Measurements from ENCODE around the gene PXT1.

The PXT1 gene

DNA sequence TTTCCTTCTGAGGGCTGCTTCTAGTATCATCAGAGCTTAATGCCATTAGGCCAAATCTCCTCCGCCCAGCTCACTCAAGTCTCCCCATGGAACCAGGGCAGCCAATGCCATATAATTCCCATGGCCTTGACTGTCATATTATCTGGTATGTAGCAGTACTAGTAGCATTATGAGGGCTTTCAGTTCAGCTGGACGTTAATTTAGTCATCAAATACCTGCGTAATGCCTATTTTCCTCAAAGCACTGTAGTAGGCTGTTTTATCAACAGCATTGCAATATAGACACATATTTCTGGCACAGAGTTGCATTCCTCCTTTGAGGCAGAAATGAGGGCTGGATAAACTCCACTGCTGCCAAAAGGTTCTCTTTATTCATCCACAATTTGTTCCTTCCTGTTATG, 1.8 kb upstream of the PXT1 start:
- peaks cover 35% of the 10 kb centered on the region for H3K4me1 ChIP-seq (ENCODE audit: low read depth, poor library complexity, severe bottlenecking)
- no peaks in the 10 kb centered on the region; the same call in 1 of the 2 replicates for H3K36me3 ChIP-seq (ENCODE audit: insufficient read depth)
- H3K4me2 ChIP-seq, result peak overlapping the region; percentile 93
- H4K20me1 ChIP-seq (ENCODE audit: insufficient read depth), result 0 out of 2 replicates have a peak, but pooled peaks cover 6% of the 10 kb centered on the region
- no peak overlapping the region for H3K4me3 ChIP-seq (IDR thresholded peaks at IDR 0.05; ENCODE audit: insufficient read depth, low read depth, low read length)
- H3K27me3 ChIP-seq (ENCODE audit: insufficient read depth, low read depth), result no peaks in the 10 kb centered on the region
- H2AFZ ChIP-seq (ENCODE audit: low read depth), result no peak overlapping the region
- peak overlapping the region; percentile 89; the same call in 1 of the 2 replicates for H3K27ac ChIP-seq
- H3K79me2 ChIP-seq (ENCODE audit: insufficient read depth, low read depth), result peaks cover 71% of the 10 kb centered on the region
- TF ChIP-seq, protein P1, sequence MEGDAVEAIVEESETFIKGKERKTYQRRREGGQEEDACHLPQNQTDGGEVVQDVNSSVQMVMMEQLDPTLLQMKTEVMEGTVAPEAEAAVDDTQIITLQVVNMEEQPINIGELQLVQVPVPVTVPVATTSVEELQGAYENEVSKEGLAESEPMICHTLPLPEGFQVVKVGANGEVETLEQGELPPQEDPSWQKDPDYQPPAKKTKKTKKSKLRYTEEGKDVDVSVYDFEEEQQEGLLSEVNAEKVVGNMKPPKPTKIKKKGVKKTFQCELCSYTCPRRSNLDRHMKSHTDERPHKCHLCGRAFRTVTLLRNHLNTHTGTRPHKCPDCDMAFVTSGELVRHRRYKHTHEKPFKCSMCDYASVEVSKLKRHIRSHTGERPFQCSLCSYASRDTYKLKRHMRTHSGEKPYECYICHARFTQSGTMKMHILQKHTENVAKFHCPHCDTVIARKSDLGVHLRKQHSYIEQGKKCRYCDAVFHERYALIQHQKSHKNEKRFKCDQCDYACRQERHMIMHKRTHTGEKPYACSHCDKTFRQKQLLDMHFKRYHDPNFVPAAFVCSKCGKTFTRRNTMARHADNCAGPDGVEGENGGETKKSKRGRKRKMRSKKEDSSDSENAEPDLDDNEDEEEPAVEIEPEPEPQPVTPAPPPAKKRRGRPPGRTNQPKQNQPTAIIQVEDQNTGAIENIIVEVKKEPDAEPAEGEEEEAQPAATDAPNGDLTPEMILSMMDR (conservative IDR thresholded peaks at IDR 0.05; ENCODE audit: low read depth, low read length), result no peak
- peak overlapping the region; percentile 94; the same call in 1 of the 2 replicates for H3K9ac ChIP-seq

DNA sequence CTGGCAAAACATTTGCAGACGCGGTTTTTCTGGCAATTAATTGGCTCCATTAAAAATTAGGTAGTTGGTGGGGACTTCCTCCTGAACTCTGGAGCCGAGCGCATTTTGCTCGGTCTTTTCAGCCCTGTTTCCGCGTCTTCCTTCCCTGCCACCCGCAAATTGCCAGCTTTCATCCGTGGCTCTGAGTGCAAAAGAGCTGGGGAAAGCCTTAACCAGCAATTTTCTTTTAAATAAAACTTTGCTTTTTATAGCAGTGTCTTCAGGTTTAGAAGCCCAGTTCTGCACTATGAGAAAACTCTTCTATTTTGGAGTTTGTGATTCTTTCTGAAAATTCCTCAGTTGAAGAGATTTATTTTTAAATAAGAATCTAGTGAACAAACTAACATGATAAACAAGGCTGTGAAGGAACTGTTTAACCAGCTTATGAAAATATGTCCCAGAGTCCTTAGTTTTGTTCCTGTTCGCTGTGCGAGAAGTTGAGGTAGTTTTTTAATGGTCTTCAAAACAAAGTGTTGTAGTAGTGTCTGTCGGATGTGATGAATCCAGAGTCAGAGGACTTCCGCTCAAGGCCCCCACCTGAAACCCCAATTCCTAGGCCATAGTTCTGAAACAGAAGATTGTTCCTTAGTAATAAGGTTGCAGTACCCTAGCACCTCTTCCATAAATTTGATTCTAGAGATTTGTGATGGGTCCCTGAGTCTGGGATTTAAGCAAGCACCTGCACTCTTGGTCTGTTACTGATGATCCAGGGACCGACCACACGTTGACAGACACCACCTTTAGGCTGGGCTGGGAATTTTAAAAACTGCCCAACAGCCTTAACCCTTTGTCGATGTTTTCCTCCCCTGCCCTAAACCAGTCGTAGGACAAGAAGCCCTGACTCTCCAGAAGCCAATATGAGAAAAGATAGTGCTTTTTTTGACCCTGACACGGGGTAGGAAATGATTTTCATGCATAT, 1.1 kb upstream of the PXT1 start:
- Histone ChIP-seq H3K27me3 (ENCODE audit: insufficient read depth, low read depth) (no peaks in the 10 kb centered on the region), H3K4me2 (peak overlapping the region; percentile 93), H3K36me3 (ENCODE audit: insufficient read depth) (no peaks in the 10 kb centered on the region; the same call in 1 of the 2 replicates), H3K79me2 (ENCODE audit: insufficient read depth, low read depth) (peaks cover 63% of the 10 kb centered on the region), H4K20me1 (ENCODE audit: insufficient read depth) (0 out of 2 replicates have a peak, but pooled peaks cover 6% of the 10 kb centered on the region), H2AFZ (ENCODE audit: low read depth) (peak overlapping the region; percentile 93), H3K27ac (peak overlapping the region; percentile 89), H3K4me3 (IDR thresholded peaks at IDR 0.05; ENCODE audit: insufficient read depth, low read depth, low read length) (no peak overlapping the region), H3K9ac (peak overlapping the region; percentile 94), H3K4me1 (ENCODE audit: low read depth, poor library complexity, severe bottlenecking) (peaks cover 35% of the 10 kb centered on the region)
- TF ChIP-seq, protein P1 (conservative IDR thresholded peaks at IDR 0.05; ENCODE audit: low read depth, low read length), result peak; percentile 34; the same call in 1 of the 2 replicates

GRCh38 chr6:36442103-36442670, 467 bp downstream of the PXT1 start:
- Histone ChIP-seq H3K36me3 (ENCODE audit: insufficient read depth) (no peaks in the 10 kb centered on the region), H3K9ac (peak overlapping the region; percentile 94), H3K27ac (peak overlapping the region; percentile 89), H2AFZ (ENCODE audit: low read depth) (peak overlapping the region; percentile 93), H3K4me2 (peak overlapping the region; percentile 79), H3K79me2 (ENCODE audit: insufficient read depth, low read depth) (peaks cover 49% of the 10 kb centered on the region), H3K27me3 (ENCODE audit: insufficient read depth, low read depth) (no peaks in the 10 kb centered on the region), H3K4me1 (ENCODE audit: low read depth, poor library complexity, severe bottlenecking) (peaks cover 35% of the 10 kb centered on the region), H4K20me1 (ENCODE audit: insufficient read depth) (0 out of 2 replicates have a peak, but pooled peaks cover 6% of the 10 kb centered on the region), H3K4me3 (IDR thresholded peaks at IDR 0.05; ENCODE audit: insufficient read depth, low read depth, low read length) (no peak overlapping the region)
- TF ChIP-seq, protein P1 (conservative IDR thresholded peaks at IDR 0.05; ENCODE audit: low read depth, low read length), result no peak

DNA sequence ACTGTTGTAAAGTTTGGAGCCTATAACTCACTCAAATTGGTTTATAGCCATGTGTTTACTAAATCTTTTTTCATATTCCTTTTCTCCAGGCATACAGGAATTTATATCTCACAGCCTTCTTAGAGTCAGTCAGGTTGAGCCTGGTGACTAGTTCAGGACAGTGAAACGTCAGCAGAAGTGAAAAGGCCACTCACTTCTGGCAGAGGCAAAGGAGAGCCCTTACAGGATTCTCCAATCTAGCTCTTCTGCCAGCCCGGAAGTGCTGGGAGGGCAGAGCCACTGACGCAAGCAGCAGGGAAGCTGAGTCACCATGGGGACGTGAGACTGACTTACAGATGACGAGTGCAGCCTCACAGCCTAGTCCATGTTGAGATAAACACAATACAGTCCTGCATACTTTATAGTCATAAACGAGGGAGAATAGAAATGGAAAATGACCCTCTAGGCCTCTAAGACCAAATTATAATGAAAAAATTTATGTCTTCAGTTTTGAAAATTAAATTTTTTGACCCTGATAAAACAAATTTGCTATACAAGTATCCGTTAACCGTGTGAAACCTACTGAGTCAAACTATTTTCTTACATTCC, 1.3 kb downstream of the PXT1 start:
- TF ChIP-seq, protein P1 (conservative IDR thresholded peaks at IDR 0.05; ENCODE audit: low read depth, low read length), result no peak
- peak overlapping the region; percentile 26; the same call in 1 of the 2 replicates for H3K9ac ChIP-seq
- H4K20me1 ChIP-seq (ENCODE audit: insufficient read depth), result 0 out of 2 replicates have a peak, but pooled peaks cover 6% of the 10 kb centered on the region
- H3K4me2 ChIP-seq, result peak overlapping the region; percentile 79
- no peak overlapping the region for H3K4me3 ChIP-seq (IDR thresholded peaks at IDR 0.05; ENCODE audit: insufficient read depth, low read depth, low read length)
- H2AFZ ChIP-seq (ENCODE audit: low read depth), result peak overlapping the region; percentile 34
- H3K79me2 ChIP-seq (ENCODE audit: insufficient read depth, low read depth), result peaks cover 41% of the 10 kb centered on the region
- no peaks in the 10 kb centered on the region for H3K36me3 ChIP-seq (ENCODE audit: insufficient read depth)
- H3K27ac ChIP-seq, result peak overlapping the region; percentile 89
- no peaks in the 10 kb centered on the region for H3K27me3 ChIP-seq (ENCODE audit: insufficient read depth, low read depth)
- peaks cover 35% of the 10 kb centered on the region for H3K4me1 ChIP-seq (ENCODE audit: low read depth, poor library complexity, severe bottlenecking)

Measured in KMS-11 (cell line).